ENCODE results near the gene VPS33B.

DNA sequence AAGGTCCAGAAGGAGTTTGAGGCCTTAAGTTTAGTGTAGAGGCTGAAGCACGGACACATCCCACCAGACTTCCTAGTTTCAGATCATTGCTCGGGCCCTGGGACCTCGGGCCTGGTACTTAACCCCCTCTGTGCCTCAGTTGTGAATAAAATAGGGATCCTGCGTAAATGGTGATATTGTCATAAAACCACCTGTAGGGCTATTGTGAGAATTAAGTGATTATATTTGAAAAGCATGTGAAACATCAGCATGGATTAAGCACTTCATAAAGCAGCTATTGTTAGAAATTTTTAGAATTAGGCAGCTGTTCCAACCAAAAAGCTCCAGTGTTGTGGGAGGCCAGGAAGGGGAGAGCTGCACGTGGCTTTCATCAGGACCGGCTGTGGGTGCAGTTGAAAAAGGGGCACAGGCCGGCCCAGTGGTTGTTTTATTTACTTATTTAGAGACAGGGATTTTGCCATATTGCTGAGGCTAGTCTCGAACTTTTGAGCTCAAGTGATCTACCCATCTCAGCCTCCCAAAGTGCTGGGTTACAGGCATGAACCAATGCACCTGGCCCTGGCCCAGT is 63.3 kb downstream of the VPS33B start:
- TF ChIP-seq, protein P1, sequence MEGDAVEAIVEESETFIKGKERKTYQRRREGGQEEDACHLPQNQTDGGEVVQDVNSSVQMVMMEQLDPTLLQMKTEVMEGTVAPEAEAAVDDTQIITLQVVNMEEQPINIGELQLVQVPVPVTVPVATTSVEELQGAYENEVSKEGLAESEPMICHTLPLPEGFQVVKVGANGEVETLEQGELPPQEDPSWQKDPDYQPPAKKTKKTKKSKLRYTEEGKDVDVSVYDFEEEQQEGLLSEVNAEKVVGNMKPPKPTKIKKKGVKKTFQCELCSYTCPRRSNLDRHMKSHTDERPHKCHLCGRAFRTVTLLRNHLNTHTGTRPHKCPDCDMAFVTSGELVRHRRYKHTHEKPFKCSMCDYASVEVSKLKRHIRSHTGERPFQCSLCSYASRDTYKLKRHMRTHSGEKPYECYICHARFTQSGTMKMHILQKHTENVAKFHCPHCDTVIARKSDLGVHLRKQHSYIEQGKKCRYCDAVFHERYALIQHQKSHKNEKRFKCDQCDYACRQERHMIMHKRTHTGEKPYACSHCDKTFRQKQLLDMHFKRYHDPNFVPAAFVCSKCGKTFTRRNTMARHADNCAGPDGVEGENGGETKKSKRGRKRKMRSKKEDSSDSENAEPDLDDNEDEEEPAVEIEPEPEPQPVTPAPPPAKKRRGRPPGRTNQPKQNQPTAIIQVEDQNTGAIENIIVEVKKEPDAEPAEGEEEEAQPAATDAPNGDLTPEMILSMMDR (IDR thresholded peaks at IDR 0.05; ENCODE audit: insufficient read depth, low read depth, low read length), result no peak
- no peak for TF ChIP-seq EZH2 (IDR thresholded peaks at IDR 0.05; ENCODE audit: insufficient read depth, low read length)
